Transverse colon (tissue), 4 donors: ENCODE data around the gene GNG13. TPM values are rescaled to one million over a fixed set of nuclear protein-coding genes. Genes with fewer than 3 reads are reported as not detected.

Experiments
- DNase-seq: peaks from one replicate; pipeline ENCODE4 v3.0.0-alpha.2; 2019
- H3K27ac ChIP-seq, 4 donors: fragments of 200-600 bp; sonication (generic); 2 replicates each; pipeline ENCODE4 v1.5.1; 2016 to 2018; ENCODE audit warnings: inconsistent platforms in 4 of 4
- H3K27me3 ChIP-seq: fragments of 200-600 bp; sonication (generic); 2 replicates; pipeline ENCODE4 v1.5.1; 2017; ENCODE audit warnings: inconsistent platforms
- H3K36me3 ChIP-seq, 4 donors: fragments of 200-600 bp; sonication (generic); 2 replicates each; pipeline ENCODE4 v1.5.1; 2017 to 2019; ENCODE audit warnings: inconsistent platforms in 4 of 4
- H3K4me1 ChIP-seq, 4 donors: fragments of 200-600 bp; sonication (generic); 2 replicates each; pipeline ENCODE4 v1.5.1; 2017 to 2020; ENCODE audit warnings: inconsistent platforms in 4 of 4
- H3K4me3 ChIP-seq, 4 donors: fragments of 200-600 bp; sonication (generic); 1 replicate in 1 of 4; 2 replicates in 3 of 4; pipeline versions ENCODE4 v1.5.1 to v1.6.1; 2017 to 2019; ENCODE audit warnings: inconsistent platforms in 4 of 4
- H3K9me3 ChIP-seq, 2 donors: fragments of 200-600 bp; sonication (generic); 2 replicates each; pipeline ENCODE4 v1.5.1; 2017 to 2019; ENCODE audit warnings: inconsistent platforms in 2 of 2
- CTCF ChIP-seq, 5 experiments: fragments of 200-600 bp in 3 of 5; fragments of 450-650 bp in 2 of 5; sonication (generic) in 3 of 5; IDR thresholded peaks; 1 replicate in 2 of 5; 2 replicates in 3 of 5; pipeline ENCODE4 v1.5.1; 2016 to 2017; ENCODE audit warnings: antibody characterized with exemption in 5 of 5, inconsistent platforms in 3 of 5, mild to moderate bottlenecking in 2 of 5, moderate library complexity in 1 of 5
- EP300 ChIP-seq: sonication (generic); formaldehyde crosslinking; IDR thresholded peaks from one replicate; pipeline ENCODE4 v1.6.1; 2017; ENCODE audit warnings: antibody characterized with exemption, low read depth
- POLR2A ChIP-seq: fragments of 450-650 bp; IDR thresholded peaks from one replicate; pipeline ENCODE4 v1.6.1; 2016; ENCODE audit warnings: antibody characterized with exemption, mild to moderate bottlenecking, moderate library complexity
- POLR2AphosphoS5 ChIP-seq, 3 donors: sonication (generic); formaldehyde crosslinking; IDR thresholded peaks; one replicate each; pipeline ENCODE4 v1.6.1; 2016; ENCODE audit warnings: antibody characterized with exemption in 3 of 3
- WGBS, 2 donors: methylation state at CpG; one replicate each; pipeline ENCODE4 v1.1.5; 2018; ENCODE audit warnings: low coverage in 1 of 2; 5-methylcytosine and 5-hydroxymethylcytosine counted together
- in situ Hi-C, 4 donors: fragments of 200-750 bp; cut with MboI; loops; one replicate each; pipeline versions ENCODE4 v1.15.0 to v1.15.1; 2017; ENCODE audit warnings: low sequenced_read_pairs in 3 of 4, low pct_ligation_motif_present in 1 of 4, low pct_unique_long_range_greater_than_20kb in 1 of 4
- intact Hi-C: fragments of 100-400 bp; cut with DNase I; formaldehyde crosslinking; loops from one replicate; pipeline ENCODE4 v1.15.1; 2023; ENCODE audit warnings: low total_unique reads
- total RNA-seq, 4 donors: library from RNA; depleted of rRNA; stranded (reverse); fragments of >200 nt; gene quantifications; one replicate each; pipeline ENCODE4 v1.1.0, GENCODE V29; 2016

GNG13 gene
- total RNA-seq, 4 donors from 2014 or later, result 0.48 TPM; not detected in 3

- no peak for TF ChIP-seq POLR2AphosphoS5 (IDR thresholded peaks at IDR 0.05)
- TF ChIP-seq EP300, result no peak
- TF ChIP-seq POLR2A, result no peak
- TF ChIP-seq CTCF (IDR thresholded peaks at IDR 0.05), result no peak
- Histone ChIP-seq H3K27ac (no peak overlapping the region), H3K36me3 (no peaks in the 10 kb centered on the region), H3K4me3 (no peak overlapping the region), H3K27me3 (peaks cover 68% of the 10 kb centered on the region), H3K4me1 (peaks cover 0 to 7% (median 1%) of the 10 kb centered on the region in 4 donors), H3K9me3 (no peaks in the 10 kb centered on the region)
- WGBS, 2 donors, result 58% methylated on average over 22 of the region's 22 CpGs; no CpG with 5 or more reads in 1 of the 2 donors
- intact Hi-C loops (no loop called here), in situ Hi-C loops (loop anchor here in 2 of 4 donors (25.0 kb wide), 1 partner anchor 248 kb away; the partner anchor contains the start of gene SSTR5 (in 2 of the 2))
- DNase-seq, result no peak
Measured at GRCh38 chr16:813916-814412, 13.4 kb upstream of the GNG13 start.

- H3K4me3 ChIP-seq, result no peak overlapping the region
- 23% methylated on average over 50 of the region's 67 CpGs; no CpG with 5 or more reads in 1 of the 2 donors for WGBS, 2 donors
- no peaks in the 10 kb centered on the region for H3K9me3 ChIP-seq
- no peak overlapping the region for H3K27ac ChIP-seq
- in situ Hi-C loops, result loop anchor here in 2 of 4 donors (25.0 kb wide), 1 partner anchor 249 kb away; the partner anchor contains the start of gene SSTR5 (in 2 of the 2)
- peaks cover 65% of the 10 kb centered on the region for H3K27me3 ChIP-seq
- intact Hi-C loops, result no loop called here
- H3K4me1 ChIP-seq, result peaks cover 3 to 10% (median 4%) of the 10 kb centered on the region in 4 donors
- no peaks in the 10 kb centered on the region for H3K36me3 ChIP-seq
- TF ChIP-seq EP300 (no peak), CTCF (IDR thresholded peaks at IDR 0.05) (peak; percentile 32 to 58 (median 45)), POLR2AphosphoS5 (IDR thresholded peaks at IDR 0.05) (no peak)
- peak; percentile 37 for DNase-seq
Measured at GRCh38 chr16:813204-813915, 12.8 kb upstream of the GNG13 start.

- intact Hi-C loops, result loop anchor here (5.0 kb wide), 1 partner anchor 249 kb away; no protein-coding TSS in a partner anchor
- Histone ChIP-seq H3K4me1 (peaks cover 3 to 15% (median 10%) of the 10 kb centered on the region in 4 donors), H3K27me3 (peaks cover 30% of the 10 kb centered on the region), H3K36me3 (no peaks in the 10 kb centered on the region), H3K9me3 (no peaks in the 10 kb centered on the region), H3K27ac (peak overlapping the region; percentile 93 to 97 (median 94)), H3K4me3 (peak overlapping the region; percentile 53 to 98 (median 68))
- in situ Hi-C loops, result loop anchor here in 2 of 4 donors (25.0 kb wide), 1 partner anchor 254 kb away; the partner anchor contains the start of gene SSTR5 (in 2 of the 2)
- TF ChIP-seq POLR2AphosphoS5 (IDR thresholded peaks at IDR 0.05) (no peak), POLR2A (no peak), EP300 (no peak), CTCF (IDR thresholded peaks at IDR 0.05) (no peak)
- DNase-seq, result no peak
- WGBS, 2 donors, result 35 to 75% methylated on average over 4 to 19 of the region's 19 CpGs
Measured at GRCh38 chr16:808085-808386, 7.5 kb upstream of the GNG13 start.

- TF ChIP-seq POLR2AphosphoS5 (IDR thresholded peaks at IDR 0.05) (peak; percentile 77 to 90 (median 87)), EP300 (no peak), POLR2A (peak; percentile 83), CTCF (IDR thresholded peaks at IDR 0.05) (peak in 1 of 5 experiments; percentile 9)
- peak; percentile 96 for DNase-seq
- Histone ChIP-seq H3K27ac (peak overlapping the region; percentile 93 to 97 (median 94)), H3K4me3 (peak overlapping the region; percentile 53 to 98 (median 71)), H3K36me3 (no peaks in the 10 kb centered on the region), H3K9me3 (no peaks in the 10 kb centered on the region), H3K4me1 (peaks cover 3 to 15% (median 10%) of the 10 kb centered on the region in 4 donors), H3K27me3 (peaks cover 30% of the 10 kb centered on the region)
- in situ Hi-C loops (loop anchor here in 2 of 4 donors (25.0 kb wide), 1 partner anchor 255 kb away; the partner anchor contains the start of gene SSTR5 (in 2 of the 2)), intact Hi-C loops (loop anchor here (5.0 kb wide), 1 partner anchor 250 kb away; no protein-coding TSS in a partner anchor)
- 26% methylated on average over 66 of the region's 80 CpGs; no CpG with 5 or more reads in 1 of the 2 donors for WGBS, 2 donors
Measured at GRCh38 chr16:807347-808084, 7.0 kb upstream of the GNG13 start.
